Activated CD8-positive, alpha-beta memory T cell treated with anti-CD3 and anti-CD28 coated beads, Interleukin-2, amount 50 U/mL, for 4 hours (primary cell): ENCODE measurements around the gene ELL2.

ENCODE experiments used
- DNase-seq: peaks from one replicate; pipeline ENCODE4 v3.0.0-alpha.2; 2020

The ELL2 gene

GRCh38 chr5:95835682-95836385, 125.8 kb downstream of the ELL2 start:
- peak; percentile 26 for DNase-seq
